Fibroblast of skin of right quadriceps (primary cell): ENCODE measurements around the gene POLR2A.

Experiments
- DNase-seq: peaks from one replicate; pipeline ENCODE4 v3.0.0-alpha.2; 2013

POLR2A gene

GRCh38 chr17:7484067-7484918 lies at the start of gene POLR2A:
TSS of gene POLR2A (plus strand) at chr17:7484366.
- DNase-seq = peak; percentile 98

- DNase-seq = no peak
Measured at GRCh38 chr17:7435676-7436555, 48.2 kb upstream of the POLR2A start.

GRCh38 chr17:7436556-7437368 lies 47.4 kb upstream of the POLR2A start:
- peak; percentile 73 for DNase-seq

- DNase-seq = no peak
Measured at GRCh38 chr17:7437369-7437863, 46.8 kb upstream of the POLR2A start.

GRCh38 chr17:7437950-7438614 lies 46.1 kb upstream of the POLR2A start:
- no peak for DNase-seq

GRCh38 chr17:7438656-7439460 lies 45.3 kb upstream of the POLR2A start:
- no peak for DNase-seq

GRCh38 chr17:7439462-7440112 lies 44.6 kb upstream of the POLR2A start, which contains the start of gene FGF11:
TSS of gene FGF11 (plus strand) at chr17:7439512. CDS start at chr17:7439621, 109 bp downstream.
- no peak for DNase-seq

- DNase-seq = no peak
Measured at GRCh38 chr17:7440113-7440833, 43.9 kb upstream of the POLR2A start.

GRCh38 chr17:7440834-7441195 lies 43.4 kb upstream of the POLR2A start:
- peak; percentile 34 for DNase-seq

- DNase-seq = no peak
Measured at GRCh38 chr17:7441266-7441665, 42.9 kb upstream of the POLR2A start.

GRCh38 chr17:7442142-7442541 lies 42.0 kb upstream of the POLR2A start:
- DNase-seq = no peak

GRCh38 chr17:7443499-7444485 lies 40.4 kb upstream of the POLR2A start:
- DNase-seq = peak; percentile 49

- no peak for DNase-seq
Measured at GRCh38 chr17:7444682-7445618, 39.2 kb upstream of the POLR2A start, which contains the start of gene CHRNB1. TSS of gene CHRNB1 (plus strand) at chr17:7445061. CDS start at chr17:7445128, 67 bp downstream.

- no peak for DNase-seq
Measured at GRCh38 chr17:7445619-7445968, 38.6 kb upstream of the POLR2A start.

- DNase-seq = no peak
Measured at GRCh38 chr17:7448461-7448860, 35.7 kb upstream of the POLR2A start.

- no peak for DNase-seq
Measured at GRCh38 chr17:7459961-7460545, 24.1 kb upstream of the POLR2A start.
